IMR-90 (cell line): ENCODE measurements around the gene MRPL51. TPM values are rescaled to one million over a fixed set of nuclear protein-coding genes. Genes with fewer than 3 reads are reported as not detected.

Experiments used
- ATAC-seq: fragments of 200-7000 bp; cut with Tn5 transposase; 2 replicates; pipeline ENCODE4 v1.9.1; 2020; ENCODE audit warnings: low read depth, mild to moderate bottlenecking, moderate library complexity
- BruUV-seq: library from RNA; stranded (reverse); fragments of 400-500 nt; replicated peaks from 2 replicates; lab custom pipeline; 2021; lab: Mats Ljungman, UMichigan
- CTCF ChIA-PET: fragments of 300-600 bp; formaldehyde crosslinking; extraction: SDS; loops from one replicate; lab custom pipeline; 2021; ENCODE audit warnings: antibody characterized with exemption; lab: Yijun Ruan, JAX
- POLR2A ChIA-PET: fragments of 300-600 bp; sonication (Branson Sonifier 250); formaldehyde crosslinking; loops from one replicate; lab custom pipeline; 2022; ENCODE audit warnings: antibody characterized with exemption; ENCODE audit not compliant: unreplicated experiment; lab: Charles Lee
- DNase-seq: peaks from one replicate; pipeline ENCODE4 v3.0.0; 2013
- H2AFZ ChIP-seq: replicated peaks from 2 replicates; pipeline ENCODE3; 2013; ENCODE audit warnings: low read length, mild to moderate bottlenecking; ENCODE audit not compliant: poor library complexity
- H2AK5ac ChIP-seq: 2 replicates; pipeline ENCODE4 v1.6.1; 2013; ENCODE audit warnings: low read depth, low read length, inconsistent platforms
- H2AK9ac ChIP-seq: replicated peaks from 2 replicates; pipeline ENCODE3; 2013; ENCODE audit warnings: mild to moderate bottlenecking, low read depth, low read length, moderate library complexity; ENCODE audit not compliant: poor library complexity
- H2BK120ac ChIP-seq: 2 replicates; pipeline ENCODE4 v1.6.1; 2013; ENCODE audit warnings: low read depth, low read length, inconsistent platforms
- H2BK15ac ChIP-seq: 3 replicates; pipeline ENCODE4 v1.6.1; 2013; ENCODE audit warnings: low read depth, low read length, inconsistent platforms
- H2BK20ac ChIP-seq: 2 replicates; pipeline ENCODE4 v1.6.1; 2013; ENCODE audit warnings: low read depth, mild to moderate bottlenecking, inconsistent platforms, low read length, moderate library complexity
- H2BK5ac ChIP-seq: 2 replicates; pipeline ENCODE4 v1.6.1; 2013; ENCODE audit warnings: mild to moderate bottlenecking, low read depth, low read length, inconsistent platforms; ENCODE audit not compliant: poor library complexity, severe bottlenecking
- H3K14ac ChIP-seq: replicated peaks from 2 replicates; pipeline ENCODE4 v1.6.1; 2013; ENCODE audit warnings: low read depth, low read length, inconsistent platforms
- H3K18ac ChIP-seq: 2 replicates; pipeline ENCODE4 v1.6.1; 2013; ENCODE audit warnings: low read depth, low read length, control low read depth
- H3K23ac ChIP-seq: 2 replicates; pipeline ENCODE4 v1.6.1; 2013; ENCODE audit warnings: low read depth, low read length, inconsistent platforms
- H3K27ac ChIP-seq: 2 replicates; pipeline ENCODE4 v1.5.1; 2013; ENCODE audit warnings: mild to moderate bottlenecking, control low read depth, low read length; ENCODE audit not compliant: insufficient read depth
- H3K27me3 ChIP-seq: 2 replicates; pipeline ENCODE4 v1.6.1; 2013; ENCODE audit warnings: low read length; ENCODE audit not compliant: control insufficient read depth, insufficient read depth
- H3K36me3 ChIP-seq: 2 replicates; pipeline ENCODE4 v1.6.1; 2013; ENCODE audit warnings: low read length, mixed read lengths; ENCODE audit not compliant: control insufficient read depth, insufficient read depth
- H3K4ac ChIP-seq: 2 replicates; pipeline ENCODE4 v1.6.1; 2013; ENCODE audit warnings: low read depth, low read length, inconsistent platforms
- H3K4me1 ChIP-seq: 2 replicates; pipeline ENCODE4 v1.6.1; 2013; ENCODE audit warnings: low read length, mixed read lengths; ENCODE audit not compliant: control insufficient read depth, insufficient read depth
- H3K4me2 ChIP-seq: 2 replicates; pipeline ENCODE4 v1.6.1; 2013; ENCODE audit warnings: low read depth, mild to moderate bottlenecking, control low read depth, low read length, moderate library complexity
- H3K4me3 ChIP-seq: 2 replicates; pipeline ENCODE4 v1.5.1; 2013; ENCODE audit warnings: low read depth, mild to moderate bottlenecking, control low read depth, low read length, moderate library complexity; ENCODE audit not compliant: insufficient read depth
- H3K56ac ChIP-seq: 2 replicates; pipeline ENCODE4 v1.6.1; 2013; ENCODE audit warnings: low read length, inconsistent platforms; ENCODE audit not compliant: insufficient read depth; ENCODE audit errors: extremely low read depth
- H3K79me1 ChIP-seq, 2 experiments: 2 replicates each; pipeline ENCODE4 v1.6.1; 2013; ENCODE audit warnings: low read length in 2 of 2, inconsistent platforms in 1 of 2, low read depth in 1 of 2
- H3K9ac ChIP-seq: 2 replicates; pipeline ENCODE4 v1.6.1; 2013; ENCODE audit warnings: low read depth, low read length, control low read depth
- H3K9me1 ChIP-seq: 2 replicates; pipeline ENCODE4 v1.6.1; 2013; ENCODE audit warnings: low read length, inconsistent platforms; ENCODE audit not compliant: insufficient read depth
- H3K9me3 ChIP-seq: 2 replicates; pipeline ENCODE4 v1.6.1; 2013; ENCODE audit warnings: low read length; ENCODE audit not compliant: control insufficient read depth, insufficient read depth
- H4K20me1 ChIP-seq: 2 replicates; pipeline ENCODE4 v1.6.1; 2013; ENCODE audit warnings: low read length, inconsistent platforms; ENCODE audit not compliant: insufficient read depth
- H4K5ac ChIP-seq: 2 replicates; pipeline ENCODE4 v1.6.1; 2013; ENCODE audit warnings: mild to moderate bottlenecking, low read depth, low read length, control low read depth
- H4K8ac ChIP-seq, 2 experiments: 2 replicates each; pipeline ENCODE4 v1.6.1; 2013; ENCODE audit warnings: low read depth in 2 of 2, low read length in 2 of 2, control low read depth in 1 of 2, inconsistent platforms in 1 of 2
- H4K91ac ChIP-seq: 2 replicates; pipeline ENCODE4 v1.6.1; 2013; ENCODE audit warnings: low read depth, low read length, inconsistent platforms; ENCODE audit not compliant: insufficient read depth
- BHLHE40 ChIP-seq: fragments of 150-350 bp; IDR thresholded peaks from 2 replicates; pipeline ENCODE4 v1.6.1; 2016; ENCODE audit warnings: mild to moderate bottlenecking, low read depth, low read length
- CEBPB ChIP-seq: IDR thresholded peaks from 2 replicates; pipeline ENCODE4 v1.6.1; 2012; ENCODE audit warnings: low read depth, low read length, improper control_type of control experiment
- CHD1 ChIP-seq: IDR thresholded peaks from 2 replicates; pipeline ENCODE4 v1.6.1; 2012; ENCODE audit warnings: low read depth, low read length, improper control_type of control experiment
- CTCF ChIP-seq: conservative IDR thresholded peaks from 2 replicates; pipeline ENCODE4 v1.5.1; 2012; ENCODE audit warnings: mild to moderate bottlenecking, low read depth, low read length, improper control_type of control experiment
- ELK1 ChIP-seq: fragments of 150-350 bp; IDR thresholded peaks from 2 replicates; pipeline ENCODE4 v1.6.1; 2016; ENCODE audit warnings: low read depth, mild to moderate bottlenecking, low read length, moderate library complexity, borderline replicate concordance
- FOS ChIP-seq: fragments of 150-350 bp; IDR thresholded peaks from 2 replicates; pipeline ENCODE4 v1.6.1; 2016; ENCODE audit warnings: low read depth, low read length
- MAFK ChIP-seq: IDR thresholded peaks from 2 replicates; pipeline ENCODE4 v1.6.1; 2012; ENCODE audit warnings: low read depth, low read length, improper control_type of control experiment
- MAZ ChIP-seq: IDR thresholded peaks from 2 replicates; pipeline ENCODE4 v1.6.1; 2012; ENCODE audit warnings: low read depth, mild to moderate bottlenecking, low read length, improper control_type of control experiment, moderate library complexity, borderline replicate concordance
- MXI1 ChIP-seq: IDR thresholded peaks from 2 replicates; pipeline ENCODE4 v1.6.1; 2012; ENCODE audit warnings: low read depth, mild to moderate bottlenecking, low read length, moderate library complexity, borderline replicate concordance
- NFE2L2 ChIP-seq: fragments of 150-350 bp; IDR thresholded peaks from 2 replicates; pipeline ENCODE4 v1.6.1; 2016; ENCODE audit warnings: low read depth, mild to moderate bottlenecking, low read length
- POLR2A ChIP-seq: IDR thresholded peaks from 2 replicates; pipeline ENCODE4 v1.6.1; 2012; ENCODE audit warnings: mild to moderate bottlenecking, low read depth, low read length
- RAD21 ChIP-seq: IDR thresholded peaks from 2 replicates; pipeline ENCODE4 v1.6.1; 2012; ENCODE audit warnings: low read length, improper control_type of control experiment
- RCOR1 ChIP-seq: IDR thresholded peaks from 2 replicates; pipeline ENCODE4 v1.6.1; 2012; ENCODE audit warnings: mild to moderate bottlenecking, low read length, improper control_type of control experiment; ENCODE audit not compliant: insufficient replicate concordance
- RFX5 ChIP-seq: IDR thresholded peaks from 2 replicates; pipeline ENCODE4 v1.8.0; 2012; ENCODE audit warnings: low read depth, mild to moderate bottlenecking, low read length, moderate library complexity
- SMC3 ChIP-seq: fragments of 150-350 bp; IDR thresholded peaks from 2 replicates; pipeline ENCODE4 v1.6.1; 2016; ENCODE audit warnings: low read depth, mild to moderate bottlenecking, antibody characterized with exemption, low read length, moderate library complexity
- USF2 ChIP-seq: fragments of 150-350 bp; IDR thresholded peaks from 2 replicates; pipeline ENCODE4 v1.6.1; 2017; ENCODE audit warnings: mild to moderate bottlenecking, antibody characterized with exemption, low read length, low read depth
- WGBS, 2 experiments: methylation state at CpG; one replicate each; pipeline versions ENCODE4 v1.1.5 to v1.1.7; 2013; ENCODE audit warnings: missing lambda C conversion rate in 2 of 2; ENCODE audit not compliant: insufficient read length in 1 of 2; ENCODE audit errors: extremely low coverage in 2 of 2; 5-methylcytosine and 5-hydroxymethylcytosine counted together
- dilution Hi-C: fragments of 300-500 bp; cut with HindIII; formaldehyde crosslinking; loops from one replicate; pipeline ENCODE4 v1.14.3; 2018; ENCODE audit warnings: low sequenced_read_pairs; ENCODE audit not compliant: unreplicated experiment
- in situ Hi-C: fragments of 300-500 bp; cut with MboI; formaldehyde crosslinking; loops from 3 replicates; pipeline ENCODE4 v1.14.3; 2019; ENCODE audit warnings: low sequenced_read_pairs, inconsistent platforms, mixed read lengths
- intact Hi-C: fragments of 100-400 bp; cut with micrococcal nuclease; formaldehyde crosslinking; loops from 2 replicates; pipeline ENCODE4 v1.10.0; 2022
- polyA plus RNA-seq, 3 experiments: library from polyadenylated mRNA; depleted of rRNA; stranded (reverse); fragments of >200 nt; gene quantifications; 2 replicates each; pipeline ENCODE4 v1.2.3, GENCODE V29; 2012; ENCODE audit warnings: low replicate concordance in 1 of 3
- total RNA-seq: library from RNA; depleted of rRNA; stranded (reverse); fragments of >200 nt; gene quantifications from 2 replicates; pipeline ENCODE4 v1.2.3, GENCODE V29; 2012

The MRPL51 gene
- total and polyA plus RNA-seq, 2 of the 4 experiments (the other 2 are of a cell fraction), result 80.1 to 160 TPM

GRCh38 chr12:6466184-6466573 is 26.9 kb downstream of the MRPL51 start:
- TF ChIP-seq CHD1 (no peak), POLR2A (no peak), RCOR1 (no peak), BHLHE40 (no peak), FOS (no peak), MAZ (no peak), ELK1 (no peak), SMC3 (no peak), CEBPB (no peak), RFX5 (no peak), USF2 (no peak), MAFK (no peak), NFE2L2 (no peak), MXI1 (no peak), RAD21 (no peak), CTCF (no peak)
- Histone ChIP-seq H3K4ac (no peak overlapping the region), H2AK9ac (no peak overlapping the region), H4K5ac (no peak overlapping the region), H4K20me1 (peaks cover 17% of the 10 kb centered on the region), H4K91ac (no peak overlapping the region), H2BK120ac (no peak overlapping the region), H3K36me3 (peaks cover 43% of the 10 kb centered on the region), H3K79me1 (peaks cover 16 to 45% of the 10 kb centered on the region in 2 experiments), H2BK5ac (no peak overlapping the region), H3K27ac (no peak overlapping the region), H3K18ac (no peak overlapping the region), H3K9ac (no peak overlapping the region), H3K14ac (no peak overlapping the region), H3K9me1 (peaks cover 10% of the 10 kb centered on the region; the same call in 1 of the 2 replicates), H2AK5ac (no peak overlapping the region), H2BK15ac (no peak overlapping the region), H3K23ac (no peak overlapping the region), H3K9me3 (no peaks in the 10 kb centered on the region), H4K8ac (no peak overlapping the region), H3K4me1 (peaks cover 4% of the 10 kb centered on the region), H2BK20ac (no peak overlapping the region), H2AFZ (no peak overlapping the region), H3K56ac (no peak overlapping the region), H3K27me3 (no peaks in the 10 kb centered on the region), H3K4me2 (no peak overlapping the region), H3K4me3 (no peak overlapping the region)
- in situ Hi-C loops, result loop anchor here (25.0 kb wide), 1 partner anchor 279 kb away; no protein-coding TSS in a partner anchor
- BruUV-seq, result no TSS peak
- dilution Hi-C loops, result no loop called here
- ChIA-PET POLR2A (interaction anchor here (0.6 kb wide), 1 partner anchor 171 kb away, joined by 3 read pairs; no protein-coding TSS in a partner anchor), CTCF (interaction anchor here (1.0 to 1.6 kb wide), 6 partner anchors 23 to 143 kb away, joined by 3 to 8 read pairs (median 4); no protein-coding TSS in a partner anchor)
- no CpG with 5 or more reads among the region's 5 CpGs for WGBS, 2 experiments
- no peak for DNase-seq
- intact Hi-C loops, result loop anchor here (5.0 kb wide), 1 partner anchor 269 kb away; no protein-coding TSS in a partner anchor
- no peak for ATAC-seq
